Measurements from ENCODE around the gene ABCC9.

The ABCC9 gene

DNA sequence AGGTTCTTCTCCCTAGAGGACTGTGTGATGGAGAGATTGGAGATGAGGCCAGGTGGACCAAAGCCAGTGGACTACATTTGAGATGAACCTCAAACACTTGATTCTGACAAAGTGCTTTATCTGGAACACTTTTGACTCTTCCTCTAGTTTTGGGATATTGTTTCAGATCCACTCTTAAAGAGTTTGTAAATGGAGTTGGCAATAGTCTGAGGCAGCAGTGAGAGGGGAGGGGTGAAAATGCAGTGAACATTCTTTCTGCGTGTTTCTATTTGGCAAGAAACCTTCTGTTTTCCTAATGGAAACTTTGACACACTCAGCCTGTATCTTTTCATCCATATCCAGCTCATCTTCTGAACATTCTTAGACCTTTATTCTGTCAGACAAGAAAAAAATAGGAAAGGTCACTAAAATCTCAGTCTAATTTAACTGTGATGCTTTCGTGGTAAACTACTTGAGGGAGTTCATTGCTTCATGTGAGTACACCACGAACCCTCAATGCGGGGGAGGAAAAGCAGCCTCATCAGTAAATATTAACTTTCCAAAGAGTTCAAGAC is 109.4 kb downstream of the ABCC9 start:
- no peak for DNase-seq (ENCODE audit: low spot score)
- in situ Hi-C loops (cut with MboI; ENCODE audit: low sequenced_read_pairs, unreplicated experiment) = no loop called here
- TF ChIP-seq, protein P1, sequence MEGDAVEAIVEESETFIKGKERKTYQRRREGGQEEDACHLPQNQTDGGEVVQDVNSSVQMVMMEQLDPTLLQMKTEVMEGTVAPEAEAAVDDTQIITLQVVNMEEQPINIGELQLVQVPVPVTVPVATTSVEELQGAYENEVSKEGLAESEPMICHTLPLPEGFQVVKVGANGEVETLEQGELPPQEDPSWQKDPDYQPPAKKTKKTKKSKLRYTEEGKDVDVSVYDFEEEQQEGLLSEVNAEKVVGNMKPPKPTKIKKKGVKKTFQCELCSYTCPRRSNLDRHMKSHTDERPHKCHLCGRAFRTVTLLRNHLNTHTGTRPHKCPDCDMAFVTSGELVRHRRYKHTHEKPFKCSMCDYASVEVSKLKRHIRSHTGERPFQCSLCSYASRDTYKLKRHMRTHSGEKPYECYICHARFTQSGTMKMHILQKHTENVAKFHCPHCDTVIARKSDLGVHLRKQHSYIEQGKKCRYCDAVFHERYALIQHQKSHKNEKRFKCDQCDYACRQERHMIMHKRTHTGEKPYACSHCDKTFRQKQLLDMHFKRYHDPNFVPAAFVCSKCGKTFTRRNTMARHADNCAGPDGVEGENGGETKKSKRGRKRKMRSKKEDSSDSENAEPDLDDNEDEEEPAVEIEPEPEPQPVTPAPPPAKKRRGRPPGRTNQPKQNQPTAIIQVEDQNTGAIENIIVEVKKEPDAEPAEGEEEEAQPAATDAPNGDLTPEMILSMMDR (IDR thresholded peaks at IDR 0.05; ENCODE audit: borderline replicate concordance, control extremely low read depth, extremely low read depth, insufficient read depth, missing control alignments) = no peak

DNA sequence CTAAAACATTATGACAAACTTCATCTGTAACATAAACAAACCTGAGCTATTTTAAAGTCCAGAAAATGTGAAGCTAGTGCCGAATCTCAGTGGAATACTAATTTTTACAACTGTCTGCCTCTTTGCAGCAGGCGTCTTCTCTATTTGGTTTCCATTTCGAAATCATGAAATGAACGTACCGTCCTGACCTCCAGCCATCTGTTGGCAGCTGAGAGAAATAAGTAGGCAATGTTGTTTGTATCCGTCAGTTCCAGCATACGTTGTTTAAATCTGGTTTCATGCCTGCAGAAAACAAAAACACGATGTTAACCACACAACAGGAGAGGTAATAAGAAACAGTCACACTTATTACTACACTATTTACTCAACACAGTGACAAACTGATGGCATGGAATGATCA is 112.4 kb downstream of the ABCC9 start:
- DNase-seq (ENCODE audit: low spot score) = no peak
- TF ChIP-seq, protein P1 (IDR thresholded peaks at IDR 0.05; ENCODE audit: borderline replicate concordance, control extremely low read depth, extremely low read depth, insufficient read depth, missing control alignments) = no peak

DNA sequence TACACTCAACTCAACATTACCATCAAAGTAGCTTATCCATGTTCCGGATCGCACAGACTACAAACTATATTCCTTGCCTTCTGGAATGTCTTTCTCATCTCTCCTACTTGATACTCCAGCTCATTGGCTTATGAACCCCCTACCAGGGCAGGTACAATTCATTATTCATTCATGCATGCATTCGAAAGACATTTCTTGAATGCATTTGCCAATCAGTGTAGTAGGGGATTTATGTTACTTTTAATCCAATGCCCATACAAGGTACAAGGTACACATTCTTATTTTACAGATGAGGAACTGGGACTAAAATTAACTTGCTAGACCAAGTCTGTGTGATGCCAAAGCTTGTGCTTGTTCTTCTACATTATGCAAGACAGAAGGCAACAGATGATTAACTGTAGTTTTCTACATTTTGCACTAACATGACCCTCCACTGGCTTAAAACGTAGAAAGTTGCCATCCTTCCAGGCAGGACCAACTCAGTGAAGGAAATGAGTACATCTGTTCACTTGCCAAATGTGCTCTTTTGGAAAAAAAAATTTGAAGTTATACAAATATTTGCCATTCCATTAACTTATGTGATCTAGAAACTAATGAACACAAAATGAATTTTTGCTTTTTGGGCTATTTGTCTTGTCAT is 113.0 kb downstream of the ABCC9 start:
- in situ Hi-C loops (cut with MboI; ENCODE audit: low sequenced_read_pairs, unreplicated experiment) = no loop called here
- TF ChIP-seq, protein P1 (IDR thresholded peaks at IDR 0.05; ENCODE audit: borderline replicate concordance, control extremely low read depth, extremely low read depth, insufficient read depth, missing control alignments) = no peak
- no peak for DNase-seq (ENCODE audit: low spot score)

More for the DNA sequence above, 112.4 kb downstream of the ABCC9 start:
- in situ Hi-C loops (cut with MboI; ENCODE audit: low sequenced_read_pairs, unreplicated experiment) = no loop called here

DNA sequence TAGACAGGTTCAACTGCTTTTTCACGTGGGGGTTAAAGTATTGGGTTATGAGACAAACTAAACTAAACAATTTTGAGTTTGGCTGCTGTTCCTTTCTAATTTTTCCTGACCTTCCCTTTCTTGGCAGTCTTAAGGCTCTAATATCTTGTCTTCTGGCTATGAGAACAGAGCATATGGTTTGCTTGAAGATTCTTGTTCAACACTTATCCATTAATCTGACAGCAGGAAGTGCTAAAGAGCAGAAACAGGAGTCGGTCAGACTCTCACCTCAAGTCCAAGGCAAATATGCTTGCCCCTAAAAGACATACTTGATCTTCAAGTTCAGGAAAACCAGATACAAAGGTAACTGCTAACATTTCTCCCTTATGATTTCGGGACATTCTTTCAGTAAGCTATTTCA is 114.1 kb downstream of the ABCC9 start:
- DNase-seq (ENCODE audit: low spot score) = no peak
- in situ Hi-C loops (cut with MboI; ENCODE audit: low sequenced_read_pairs, unreplicated experiment) = no loop called here
- TF ChIP-seq, protein P1 (IDR thresholded peaks at IDR 0.05; ENCODE audit: borderline replicate concordance, control extremely low read depth, extremely low read depth, insufficient read depth, missing control alignments) = no peak

DNA sequence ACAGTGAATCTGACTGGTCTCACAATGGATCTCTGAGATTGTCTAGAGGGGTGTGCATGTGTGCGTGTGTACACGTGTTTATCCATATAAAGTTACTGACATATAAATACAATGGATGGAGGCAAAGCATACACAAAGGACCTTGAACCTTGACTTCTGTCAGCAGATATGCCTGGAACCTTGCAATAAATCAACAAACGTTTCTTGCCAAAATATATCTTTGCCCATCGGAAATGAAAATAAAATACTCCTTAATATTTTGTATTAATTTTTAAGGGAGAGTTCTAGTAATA is 114.7 kb downstream of the ABCC9 start:
- DNase-seq (ENCODE audit: low spot score) = no peak
- TF ChIP-seq, protein P1 (IDR thresholded peaks at IDR 0.05; ENCODE audit: borderline replicate concordance, control extremely low read depth, extremely low read depth, insufficient read depth, missing control alignments) = no peak
- in situ Hi-C loops (cut with MboI; ENCODE audit: low sequenced_read_pairs, unreplicated experiment) = no loop called here

DNA sequence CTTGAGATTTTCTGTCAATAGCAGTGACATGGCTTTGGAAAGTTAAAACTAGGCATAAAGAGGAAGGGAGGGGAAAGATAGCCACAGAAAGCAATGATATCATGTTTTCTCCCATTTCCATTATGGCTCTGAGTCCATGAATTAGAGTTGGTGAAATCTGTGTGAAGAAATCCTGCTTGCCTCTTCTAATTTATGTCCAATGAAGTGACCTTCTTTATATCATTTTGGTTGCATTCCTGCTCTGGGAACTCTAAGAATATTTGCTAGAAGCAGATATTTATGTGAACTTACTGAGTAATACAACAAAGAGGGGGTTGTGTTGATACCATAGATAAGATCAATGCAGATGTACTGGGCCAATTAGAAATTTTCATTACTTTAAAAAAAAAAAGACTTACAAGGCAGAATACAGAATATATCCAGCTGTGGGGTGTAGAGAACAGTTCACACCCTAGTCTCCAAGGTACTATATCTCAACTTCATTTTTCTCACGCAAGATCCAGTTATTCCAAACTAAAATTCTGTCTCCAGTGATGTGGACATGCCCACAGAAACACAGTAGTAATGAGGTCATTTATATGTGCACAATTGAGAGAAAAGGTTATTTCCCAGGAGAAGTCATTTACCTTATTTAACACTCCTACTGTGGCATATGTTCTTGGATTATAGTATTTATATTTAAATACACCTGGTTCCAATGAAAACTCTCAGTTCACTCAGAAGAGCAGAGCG is 115.2 kb downstream of the ABCC9 start:
- DNase-seq (ENCODE audit: low spot score) = no peak
- TF ChIP-seq, protein P1 (IDR thresholded peaks at IDR 0.05; ENCODE audit: borderline replicate concordance, control extremely low read depth, extremely low read depth, insufficient read depth, missing control alignments) = no peak
- in situ Hi-C loops (cut with MboI; ENCODE audit: low sequenced_read_pairs, unreplicated experiment) = no loop called here
